Measurements from ENCODE around the gene ASB1. TPM values are rescaled to one million over a fixed set of nuclear protein-coding genes. Genes with fewer than 3 reads are reported as not detected.

Gene ASB1
- total and polyA plus RNA-seq, 2 of the 13 experiments (the other 11 are each of a cell fraction or from before 2014, with no cell fraction given) = 48.6 to 49.2 TPM

DNA sequence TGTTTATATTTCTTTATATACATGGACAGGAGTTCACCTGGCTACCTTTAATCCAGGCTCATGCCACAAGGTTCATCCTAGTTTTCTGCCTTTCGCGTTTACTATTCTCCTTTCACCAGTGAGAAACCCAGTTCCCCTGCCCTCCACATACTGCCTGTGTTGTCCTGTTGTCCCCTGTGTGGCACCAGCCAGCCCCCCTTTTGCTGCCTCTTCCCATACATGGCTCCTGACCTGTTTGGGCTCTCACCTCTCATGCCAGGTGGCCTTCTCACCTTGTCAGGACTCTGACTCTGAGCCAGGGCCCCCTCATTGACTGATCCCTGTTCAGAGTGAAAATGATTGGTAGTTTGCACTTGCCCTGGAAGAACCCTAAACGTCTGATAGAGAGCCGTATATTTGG is 13.6 kb downstream of the ASB1 start:
- ChIA-PET CTCF (ENCODE audit: low intra/inter-chr PET ratio, low total read pairs) (no interaction called here), POLR2A (interaction anchor here (1.3 kb wide), 1 partner anchor 13 kb away, joined by 3 read pairs; no protein-coding TSS in a partner anchor)
- Histone ChIP-seq H3K27me3 (ENCODE audit: control insufficient read depth in 1 of 2, insufficient read depth in 2 of 2, low read length in 2 of 2) (no peaks in the 10 kb centered on the region), H3K79me2 (ENCODE audit: insufficient read depth, low read length) (peaks cover 82% of the 10 kb centered on the region), H3K4me1 (ENCODE audit: insufficient read depth, low read length) (peaks cover 47% of the 10 kb centered on the region), H2AFZ (ENCODE audit: low read length) (no peak overlapping the region), H3K36me3 (replicated peaks in 1 of 2; ENCODE audit: control insufficient read depth in 1 of 2, insufficient read depth in 2 of 2, low read length in 2 of 2) (peaks cover 26 to 70% of the 10 kb centered on the region in 2 experiments), H4K20me1 (ENCODE audit: insufficient read depth, low read length) (peaks cover under 1% of the 10 kb centered on the region; the same call in 1 of the 2 replicates), H3K4me2 (ENCODE audit: low read depth, low read length) (peak overlapping the region; percentile 15), H3K9ac (ENCODE audit: insufficient read depth, low read depth, low read length) (peak overlapping the region; percentile 24; the same call in 1 of the 2 replicates), H3K27ac (ENCODE audit: extremely low read length, insufficient read depth, low read length) (peak overlapping the region; percentile 65), H3K4me3 (replicated peaks in 1 of 3; ENCODE audit: insufficient read depth in 1 of 3, low read depth in 2 of 3, low read length in 3 of 3) (no peak overlapping the region), H3K9me3 (ENCODE audit: low read length) (no peaks in the 10 kb centered on the region)
- ATAC-seq = no peak
- intact Hi-C loops (cut with micrococcal nuclease; ENCODE audit: unreplicated experiment) = loop anchor here (10.0 kb wide), 1 partner anchor 376 kb away; the partner anchor contains the start of gene SCLY
- in situ Hi-C loops (cut with HindIII; ENCODE audit: extremely low pct_ligation_motif_present, low pct_unique_long_range_greater_than_20kb) = no loop called here
- no peak for FAIRE-seq
- TF ChIP-seq ZNF883 (CRISPR knock-in tag; IDR thresholded peaks at IDR 0.05; ENCODE audit: not compliant biosample characterization) (peak; percentile 7), SP4 (CRISPR knock-in tag; IDR thresholded peaks at IDR 0.05) (0 out of 2 replicates have a peak, but pooled peaks have one; percentile 9), AKAP8 (CRISPR knock-in tag; IDR thresholded peaks at IDR 0.05) (no peak)
- TF ChIP-seq, protein P1, sequence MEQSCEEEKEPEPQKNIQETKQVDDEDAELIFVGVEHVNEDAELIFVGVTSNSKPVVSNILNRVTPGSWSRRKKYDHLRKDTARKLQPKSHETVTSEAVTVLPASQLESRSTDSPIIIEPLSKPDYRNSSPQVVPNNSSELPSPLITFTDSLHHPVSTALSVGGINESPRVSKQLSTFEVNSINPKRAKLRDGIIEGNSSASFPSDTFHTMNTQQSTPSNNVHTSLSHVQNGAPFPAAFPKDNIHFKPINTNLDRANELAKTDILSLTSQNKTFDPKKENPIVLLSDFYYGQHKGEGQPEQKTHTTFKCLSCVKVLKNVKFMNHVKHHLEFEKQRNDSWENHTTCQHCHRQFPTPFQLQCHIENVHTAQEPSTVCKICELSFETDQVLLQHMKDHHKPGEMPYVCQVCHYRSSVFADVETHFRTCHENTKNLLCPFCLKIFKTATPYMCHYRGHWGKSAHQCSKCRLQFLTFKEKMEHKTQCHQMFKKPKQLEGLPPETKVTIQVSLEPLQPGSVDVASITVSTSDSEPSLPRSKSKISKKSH (CRISPR knock-in tag; IDR thresholded peaks at IDR 0.05; ENCODE audit: borderline replicate concordance) = peak; percentile 8; the same call in 1 of the 2 replicates
- no peak for DNase-seq (ENCODE audit: low spot score)
- BruUV-seq (replicated peaks) = no TSS peak
- WGBS (ENCODE audit: low lambda C conversion rate) = 75% methylated on average over 4 of the region's 4 CpGs

DNA sequence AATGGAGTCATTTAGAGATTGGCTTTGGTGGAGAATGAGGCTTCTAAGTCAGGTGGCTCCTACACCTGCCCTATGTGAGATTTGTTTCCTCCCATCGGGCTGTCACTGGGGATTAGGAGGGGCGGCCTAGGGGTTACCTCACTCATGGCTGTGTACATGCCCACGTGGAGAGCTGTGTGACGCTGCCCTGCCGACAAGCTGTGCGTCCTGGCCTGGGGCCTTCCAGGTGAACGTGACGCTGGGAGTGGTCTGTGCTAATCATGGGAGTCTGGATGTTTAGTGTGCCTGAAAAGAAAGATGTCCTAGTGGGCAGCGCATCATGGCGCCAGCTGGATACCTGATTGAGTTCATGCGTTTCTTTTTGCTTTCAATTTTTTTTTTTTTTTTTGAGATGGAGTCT is 14.0 kb downstream of the ASB1 start:
- ChIA-PET CTCF (ENCODE audit: low intra/inter-chr PET ratio, low total read pairs) (no interaction called here), POLR2A (interaction anchor here (1.3 kb wide), 3 partner anchors 9 to 70 kb away, joined by 3 to 7 read pairs (median 4); no protein-coding TSS in a partner anchor)
- no TSS peak for BruUV-seq (replicated peaks)
- Histone ChIP-seq H3K79me2 (ENCODE audit: insufficient read depth, low read length) (peaks cover 78% of the 10 kb centered on the region), H3K9me3 (ENCODE audit: low read length) (no peaks in the 10 kb centered on the region), H3K4me2 (ENCODE audit: low read depth, low read length) (peak overlapping the region; percentile 15), H3K4me1 (ENCODE audit: insufficient read depth, low read length) (peaks cover 42% of the 10 kb centered on the region), H3K27ac (ENCODE audit: extremely low read length, insufficient read depth, low read length) (peak overlapping the region; percentile 65), H3K9ac (ENCODE audit: insufficient read depth, low read depth, low read length) (peak overlapping the region; percentile 24; the same call in 1 of the 2 replicates), H3K36me3 (replicated peaks in 1 of 2; ENCODE audit: control insufficient read depth in 1 of 2, insufficient read depth in 2 of 2, low read length in 2 of 2) (peaks cover 26 to 70% of the 10 kb centered on the region in 2 experiments), H3K27me3 (ENCODE audit: control insufficient read depth in 1 of 2, insufficient read depth in 2 of 2, low read length in 2 of 2) (no peaks in the 10 kb centered on the region), H3K4me3 (replicated peaks in 1 of 3; ENCODE audit: insufficient read depth in 1 of 3, low read depth in 2 of 3, low read length in 3 of 3) (peak overlapping the region in 1 of 3 experiments; percentile 52; a peak in 1 of 6 replicates), H4K20me1 (ENCODE audit: insufficient read depth, low read length) (no peaks in the 10 kb centered on the region), H2AFZ (ENCODE audit: low read length) (no peak overlapping the region)
- peak; percentile 4; the same call in 1 of the 3 replicates for ATAC-seq
- FAIRE-seq = no peak
- no peak for DNase-seq (ENCODE audit: low spot score)
- TF ChIP-seq PHF20 (CRISPR knock-in tag; IDR thresholded peaks at IDR 0.05) (0 out of 2 replicates have a peak, but pooled peaks have one; percentile 9), ZNF20 (CRISPR knock-in tag; IDR thresholded peaks at IDR 0.05) (no peak), ZBTB38 (CRISPR knock-in tag; IDR thresholded peaks at IDR 0.05) (peak; percentile 70), ZNF224 (CRISPR knock-in tag; IDR thresholded peaks at IDR 0.05) (0 out of 2 replicates have a peak, but pooled peaks have one; percentile 50)
- TF ChIP-seq, protein P2, sequence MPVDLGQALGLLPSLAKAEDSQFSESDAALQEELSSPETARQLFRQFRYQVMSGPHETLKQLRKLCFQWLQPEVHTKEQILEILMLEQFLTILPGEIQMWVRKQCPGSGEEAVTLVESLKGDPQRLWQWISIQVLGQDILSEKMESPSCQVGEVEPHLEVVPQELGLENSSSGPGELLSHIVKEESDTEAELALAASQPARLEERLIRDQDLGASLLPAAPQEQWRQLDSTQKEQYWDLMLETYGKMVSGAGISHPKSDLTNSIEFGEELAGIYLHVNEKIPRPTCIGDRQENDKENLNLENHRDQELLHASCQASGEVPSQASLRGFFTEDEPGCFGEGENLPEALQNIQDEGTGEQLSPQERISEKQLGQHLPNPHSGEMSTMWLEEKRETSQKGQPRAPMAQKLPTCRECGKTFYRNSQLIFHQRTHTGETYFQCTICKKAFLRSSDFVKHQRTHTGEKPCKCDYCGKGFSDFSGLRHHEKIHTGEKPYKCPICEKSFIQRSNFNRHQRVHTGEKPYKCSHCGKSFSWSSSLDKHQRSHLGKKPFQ (CRISPR knock-in tag; IDR thresholded peaks at IDR 0.05; ENCODE audit: insufficient replicate concordance) = peak; percentile 39
- TF ChIP-seq, protein P1 (CRISPR knock-in tag; IDR thresholded peaks at IDR 0.05; ENCODE audit: borderline replicate concordance) = peak; percentile 7; the same call in 1 of the 2 replicates
- intact Hi-C loops (cut with micrococcal nuclease; ENCODE audit: unreplicated experiment) = loop anchor here (1.0 to 10.0 kb wide), 3 partner anchors 9 to 376 kb away; partner anchors contain the start of gene SCLY
- in situ Hi-C loops (cut with HindIII; ENCODE audit: extremely low pct_ligation_motif_present, low pct_unique_long_range_greater_than_20kb) = no loop called here
- WGBS (ENCODE audit: low lambda C conversion rate) = 96% methylated on average over 11 of the region's 11 CpGs

Measured in HepG2 (cell line).